OCI-LY1 (cell line): ENCODE measurements around the gene ILF3.

Source experiments
- EZH2 ChIP-seq: fragments of 200-600 bp; sonication (generic), shearing (Covaris generic); IDR thresholded peaks from 2 replicates; pipeline ENCODE4 v1.8.0; 2017; ENCODE audit warnings: borderline replicate concordance, mixed run types, mild to moderate bottlenecking, antibody characterized with exemption, low read length, moderate library complexity, mixed read lengths
- TF ChIP-seq, protein P1 (sequence below): fragments of 200-600 bp; sonication (generic), shearing (Covaris generic); IDR thresholded peaks from 2 replicates; pipeline ENCODE4 v1.5.1; 2017; ENCODE audit warnings: mild to moderate bottlenecking, antibody characterized with exemption, low read length, moderate library complexity, mixed read lengths

DNA sequence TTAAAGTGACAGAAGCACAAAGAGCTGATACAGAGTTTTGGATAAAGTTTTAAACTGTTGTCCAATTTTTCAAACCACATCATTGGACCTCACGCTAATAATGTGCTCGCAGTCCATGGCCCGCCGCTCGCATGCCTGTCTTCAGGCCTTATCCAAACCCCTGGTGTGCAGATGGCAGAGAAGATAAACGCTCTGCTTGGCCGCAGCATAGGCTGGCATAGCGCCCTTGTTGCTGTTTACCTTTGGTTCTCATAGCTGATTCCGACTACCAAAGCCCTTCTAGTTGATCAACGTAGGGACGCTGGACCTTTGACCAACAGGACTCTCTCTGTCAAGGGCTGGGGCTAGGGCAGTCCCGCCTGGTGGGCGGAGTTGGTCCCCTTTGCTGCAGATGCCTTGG, 23.6 kb downstream of the ILF3 start:
- TF ChIP-seq, protein P1, sequence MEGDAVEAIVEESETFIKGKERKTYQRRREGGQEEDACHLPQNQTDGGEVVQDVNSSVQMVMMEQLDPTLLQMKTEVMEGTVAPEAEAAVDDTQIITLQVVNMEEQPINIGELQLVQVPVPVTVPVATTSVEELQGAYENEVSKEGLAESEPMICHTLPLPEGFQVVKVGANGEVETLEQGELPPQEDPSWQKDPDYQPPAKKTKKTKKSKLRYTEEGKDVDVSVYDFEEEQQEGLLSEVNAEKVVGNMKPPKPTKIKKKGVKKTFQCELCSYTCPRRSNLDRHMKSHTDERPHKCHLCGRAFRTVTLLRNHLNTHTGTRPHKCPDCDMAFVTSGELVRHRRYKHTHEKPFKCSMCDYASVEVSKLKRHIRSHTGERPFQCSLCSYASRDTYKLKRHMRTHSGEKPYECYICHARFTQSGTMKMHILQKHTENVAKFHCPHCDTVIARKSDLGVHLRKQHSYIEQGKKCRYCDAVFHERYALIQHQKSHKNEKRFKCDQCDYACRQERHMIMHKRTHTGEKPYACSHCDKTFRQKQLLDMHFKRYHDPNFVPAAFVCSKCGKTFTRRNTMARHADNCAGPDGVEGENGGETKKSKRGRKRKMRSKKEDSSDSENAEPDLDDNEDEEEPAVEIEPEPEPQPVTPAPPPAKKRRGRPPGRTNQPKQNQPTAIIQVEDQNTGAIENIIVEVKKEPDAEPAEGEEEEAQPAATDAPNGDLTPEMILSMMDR: no peak
- no peak for TF ChIP-seq EZH2
